ENCODE data around the gene PICK1. TPM values are rescaled to one million over a fixed set of nuclear protein-coding genes. Genes with fewer than 3 reads are reported as not detected.

Gene PICK1
- total RNA-seq, 4 donors from 2014 or later, result 52.2 to 81.4 (median 57.5) TPM

- Histone ChIP-seq H3K36me3 (no peaks in the 10 kb centered on the region), H3K4me3 (replicated peaks in 1 of 3) (no peak overlapping the region), H3K4me1 (peaks cover 15 to 22% of the 10 kb centered on the region in 2 donors), H3K27me3 (no peaks in the 10 kb centered on the region), H3K27ac (peak overlapping the region; percentile 62 to 81 (median 70)), H3K9me3 (no peaks in the 10 kb centered on the region)
- TF ChIP-seq, protein P1, sequence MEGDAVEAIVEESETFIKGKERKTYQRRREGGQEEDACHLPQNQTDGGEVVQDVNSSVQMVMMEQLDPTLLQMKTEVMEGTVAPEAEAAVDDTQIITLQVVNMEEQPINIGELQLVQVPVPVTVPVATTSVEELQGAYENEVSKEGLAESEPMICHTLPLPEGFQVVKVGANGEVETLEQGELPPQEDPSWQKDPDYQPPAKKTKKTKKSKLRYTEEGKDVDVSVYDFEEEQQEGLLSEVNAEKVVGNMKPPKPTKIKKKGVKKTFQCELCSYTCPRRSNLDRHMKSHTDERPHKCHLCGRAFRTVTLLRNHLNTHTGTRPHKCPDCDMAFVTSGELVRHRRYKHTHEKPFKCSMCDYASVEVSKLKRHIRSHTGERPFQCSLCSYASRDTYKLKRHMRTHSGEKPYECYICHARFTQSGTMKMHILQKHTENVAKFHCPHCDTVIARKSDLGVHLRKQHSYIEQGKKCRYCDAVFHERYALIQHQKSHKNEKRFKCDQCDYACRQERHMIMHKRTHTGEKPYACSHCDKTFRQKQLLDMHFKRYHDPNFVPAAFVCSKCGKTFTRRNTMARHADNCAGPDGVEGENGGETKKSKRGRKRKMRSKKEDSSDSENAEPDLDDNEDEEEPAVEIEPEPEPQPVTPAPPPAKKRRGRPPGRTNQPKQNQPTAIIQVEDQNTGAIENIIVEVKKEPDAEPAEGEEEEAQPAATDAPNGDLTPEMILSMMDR (IDR thresholded peaks at IDR 0.05), result no peak
- no peak for TF ChIP-seq POLR2A (IDR thresholded peaks at IDR 0.05)
- intact Hi-C loops (cut with DNase I), result no loop called here
- WGBS, 2 donors, result 36 to 44% methylated on average over 30 to 31 of the region's 33 CpGs
- peak; percentile 72 to 76 for DNase-seq
Measured at GRCh38 chr22:38016182-38017151, 40.7 kb upstream of the PICK1 start.

GRCh38 chr22:38017272-38017920 is 39.8 kb upstream of the PICK1 start:
- no peak overlapping the region for H3K4me3 ChIP-seq (replicated peaks in 1 of 3)
- H3K36me3 ChIP-seq, result no peaks in the 10 kb centered on the region
- 46 to 62% methylated on average over 7 of the region's 7 CpGs for WGBS, 2 donors
- peaks cover 15 to 22% of the 10 kb centered on the region in 2 donors for H3K4me1 ChIP-seq
- intact Hi-C loops (cut with DNase I), result no loop called here
- DNase-seq, result peak; percentile 89 to 91
- no peaks in the 10 kb centered on the region for H3K27me3 ChIP-seq
- peak overlapping the region; percentile 62 to 81 (median 70) for H3K27ac ChIP-seq
- no peaks in the 10 kb centered on the region for H3K9me3 ChIP-seq
- TF ChIP-seq, protein P1 (IDR thresholded peaks at IDR 0.05), result no peak
- no peak for TF ChIP-seq POLR2A (IDR thresholded peaks at IDR 0.05)

DNA sequence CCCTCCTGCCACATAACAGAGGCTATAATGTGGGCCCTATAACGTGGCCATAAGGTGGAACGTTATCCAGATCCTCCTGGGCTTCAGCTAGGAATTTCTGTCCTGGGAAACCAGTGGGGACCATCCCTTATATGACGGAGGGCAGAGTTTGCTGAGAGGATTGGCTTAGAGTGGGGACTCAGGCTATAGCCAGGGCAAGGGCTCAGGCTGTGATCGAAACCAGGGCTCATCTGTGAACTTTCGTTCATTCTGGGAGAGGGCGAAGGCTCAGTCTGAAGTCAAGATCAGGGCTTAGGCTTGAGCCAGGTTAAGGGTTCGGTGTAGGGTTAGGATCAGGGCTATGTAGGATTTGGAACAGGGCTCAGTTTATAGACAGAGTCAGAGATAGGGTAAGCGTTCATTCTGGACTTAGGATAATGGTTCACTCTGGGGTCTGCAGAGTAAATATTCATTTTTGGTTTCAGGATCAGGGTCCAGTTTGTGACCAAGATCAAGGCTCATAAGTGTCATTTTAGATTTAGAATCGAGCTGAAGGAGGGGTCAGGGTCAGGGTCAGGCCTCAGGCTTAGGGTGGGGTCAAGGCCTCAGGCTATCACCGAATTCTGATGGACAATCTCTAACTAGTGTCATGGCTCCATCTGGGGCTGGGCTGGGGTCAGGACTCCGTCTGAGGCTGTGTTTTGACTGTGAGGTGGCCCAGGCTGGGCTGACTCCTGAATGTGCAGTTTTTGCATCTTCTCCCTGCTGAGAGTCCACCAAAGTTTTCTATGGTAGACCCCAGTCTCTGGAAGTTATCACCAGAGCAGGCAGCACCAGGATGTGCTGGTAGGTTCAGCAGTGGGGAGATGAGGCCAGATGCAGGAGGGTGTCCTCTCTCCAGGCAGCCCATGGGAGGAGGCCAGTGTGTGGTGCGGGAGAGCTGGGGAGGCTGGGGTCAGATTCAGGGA is 39.0 kb upstream of the PICK1 start:
- no peaks in the 10 kb centered on the region for H3K27me3 ChIP-seq
- no peak overlapping the region for H3K4me3 ChIP-seq (replicated peaks in 1 of 3)
- H3K27ac ChIP-seq, result peak overlapping the region in 2 of 3 donors; percentile 62 to 81
- peaks cover 15 to 22% of the 10 kb centered on the region in 2 donors for H3K4me1 ChIP-seq
- no peaks in the 10 kb centered on the region for H3K9me3 ChIP-seq
- no peak for DNase-seq
- no peak for TF ChIP-seq POLR2A (IDR thresholded peaks at IDR 0.05)
- TF ChIP-seq, protein P1 (IDR thresholded peaks at IDR 0.05), result no peak
- intact Hi-C loops (cut with DNase I), result no loop called here
- 93 to 94% methylated on average over 11 to 12 of the region's 12 CpGs for WGBS, 2 donors
- H3K36me3 ChIP-seq, result no peaks in the 10 kb centered on the region

GRCh38 chr22:38018938-38019827 is 38.0 kb upstream of the PICK1 start:
- WGBS, 2 donors, result 83 to 88% methylated on average over 14 to 17 of the region's 19 CpGs
- TF ChIP-seq, protein P1 (IDR thresholded peaks at IDR 0.05), result no peak
- no peak for TF ChIP-seq POLR2A (IDR thresholded peaks at IDR 0.05)
- Histone ChIP-seq H3K9me3 (no peaks in the 10 kb centered on the region), H3K4me1 (peaks cover 15 to 22% of the 10 kb centered on the region in 2 donors), H3K27me3 (no peaks in the 10 kb centered on the region), H3K4me3 (replicated peaks in 1 of 3) (no peak overlapping the region), H3K27ac (no peak overlapping the region), H3K36me3 (no peaks in the 10 kb centered on the region)
- no peak for DNase-seq
- intact Hi-C loops (cut with DNase I), result no loop called here

All from thyroid gland (tissue), 4 donors.